Measurements from ENCODE around the gene IPO4. TPM values are rescaled to one million over a fixed set of nuclear protein-coding genes. Genes with fewer than 3 reads are reported as not detected.
"Not testable (repeated sequence)": the region's sequence is repeated elsewhere in the genome, so short reads cannot be mapped to it uniquely, and the experiment has no call there.

IPO4 gene
- polyA plus RNA-seq, 3 donors = 39.6 to 48.5 (median 42.8) TPM

GRCh38 chr14:24222987-24223386, 34.4 kb upstream of the IPO4 start:
- DNase-seq = not testable (repeated sequence)

- no peak for DNase-seq
These were observed 30.9 kb upstream of the IPO4 start for GRCh38 chr14:24219521-24219920.

- no peak for DNase-seq
These were observed 30.5 kb upstream of the IPO4 start for GRCh38 chr14:24219080-24219479.

GRCh38 chr14:24216876-24217275, 28.3 kb upstream of the IPO4 start:
- DNase-seq = not testable (repeated sequence)

- DNase-seq = no peak
These were observed 27.7 kb upstream of the IPO4 start for GRCh38 chr14:24216345-24216699.

- DNase-seq = peak; percentile 87
These were observed 27.1 kb upstream of the IPO4 start, which contains the start of gene MDP1 for GRCh38 chr14:24215495-24216344. MDP1 (minus strand) TSS chr14:24216066; CDS start chr14:24215955, 111 bp downstream.

- DNase-seq = no peak
These were observed 25.4 kb upstream of the IPO4 start for GRCh38 chr14:24213866-24214662.

GRCh38 chr14:24212924-24213865, 24.6 kb upstream of the IPO4 start, which contains the start of gene CHMP4A:
CHMP4A (minus strand) TSS chr14:24213488; CDS start chr14:24213439, 49 bp downstream.
- peak; percentile 97 for DNase-seq

- no peak for DNase-seq
These were observed 22.7 kb upstream of the IPO4 start for GRCh38 chr14:24211311-24211710.

- DNase-seq = no peak
These were observed 19.0 kb upstream of the IPO4 start for GRCh38 chr14:24207625-24208024.

- no peak for DNase-seq
These were observed 18.5 kb upstream of the IPO4 start for GRCh38 chr14:24207104-24207551.

GRCh38 chr14:24206260-24207103, 17.9 kb upstream of the IPO4 start:
- DNase-seq = no peak

GRCh38 chr14:24204163-24205146, 15.8 kb upstream of the IPO4 start:
- DNase-seq = no peak

GRCh38 chr14:24203249-24203886, 14.8 kb upstream of the IPO4 start:
- not testable (repeated sequence) for DNase-seq

GRCh38 chr14:24202538-24202937, 13.9 kb upstream of the IPO4 start:
- DNase-seq = not testable (repeated sequence)

GRCh38 chr14:24198814-24199524, 10.4 kb upstream of the IPO4 start:
- no peak for DNase-seq

GRCh38 chr14:24197056-24197450, 8.4 kb upstream of the IPO4 start:
- DNase-seq = no peak

Measured in renal pelvis (tissue), 4 donors.